ENCODE results near the gene PACRG.
"Not testable (repeated sequence)": the region's sequence is repeated elsewhere in the genome, so short reads cannot be mapped to it uniquely, and the experiment has no call there.

The PACRG gene

DNA sequence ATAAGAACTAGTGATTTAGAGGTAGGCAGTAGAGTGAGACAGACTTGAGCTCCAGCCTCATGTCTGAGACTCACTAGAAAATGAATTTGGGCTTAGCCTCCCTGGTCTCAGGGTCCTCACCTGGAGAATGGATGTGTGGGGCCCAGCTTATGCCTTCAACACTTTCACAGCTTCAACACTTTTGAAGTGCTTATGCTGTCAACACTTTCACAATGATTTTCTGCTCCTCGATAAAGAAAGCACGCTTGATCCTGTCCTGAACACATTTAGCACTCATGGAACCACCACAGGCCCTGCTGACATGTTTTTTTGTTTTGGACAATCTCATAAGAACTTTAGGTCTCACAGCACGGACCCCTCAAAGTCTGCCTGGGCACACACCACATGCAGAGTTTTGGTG is 229.3 kb downstream of the PACRG start:
- no peak for DNase-seq

DNA sequence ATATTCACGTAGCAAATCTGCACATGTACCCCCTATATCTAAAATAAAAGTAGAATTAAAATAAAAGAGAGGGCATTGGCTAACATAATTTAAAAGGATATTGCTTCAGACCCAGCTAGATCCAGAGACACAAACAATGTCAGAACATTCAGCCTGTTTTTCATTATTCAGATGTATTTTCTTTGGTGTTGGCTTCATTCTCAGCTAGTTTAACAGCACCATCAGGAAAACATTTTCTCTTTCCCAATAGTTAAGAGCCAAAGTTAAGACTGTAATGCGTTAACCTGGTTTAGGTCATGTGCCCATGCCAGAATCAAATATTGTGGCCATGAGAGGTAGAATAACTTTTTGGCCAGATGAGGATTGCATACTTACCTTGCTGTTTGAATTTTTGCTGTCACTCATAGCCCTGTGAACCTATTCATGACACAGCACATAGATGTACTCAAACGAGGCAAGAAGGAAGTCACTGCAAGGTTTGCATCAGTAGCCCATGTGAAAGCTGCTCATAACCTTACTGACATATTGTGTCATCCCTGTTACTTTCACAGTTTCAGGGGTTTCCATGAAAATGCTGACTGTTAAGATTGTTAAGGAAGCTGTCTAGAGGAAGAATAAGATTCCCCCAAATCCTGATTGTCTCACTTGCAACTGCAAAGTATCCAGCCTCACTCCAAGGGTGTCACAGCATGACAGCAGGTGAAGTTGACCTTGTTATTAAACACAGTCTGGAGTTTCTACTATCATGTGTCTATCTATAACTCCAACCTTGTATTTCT is 233.1 kb downstream of the PACRG start:
- DNase-seq: no peak

DNA sequence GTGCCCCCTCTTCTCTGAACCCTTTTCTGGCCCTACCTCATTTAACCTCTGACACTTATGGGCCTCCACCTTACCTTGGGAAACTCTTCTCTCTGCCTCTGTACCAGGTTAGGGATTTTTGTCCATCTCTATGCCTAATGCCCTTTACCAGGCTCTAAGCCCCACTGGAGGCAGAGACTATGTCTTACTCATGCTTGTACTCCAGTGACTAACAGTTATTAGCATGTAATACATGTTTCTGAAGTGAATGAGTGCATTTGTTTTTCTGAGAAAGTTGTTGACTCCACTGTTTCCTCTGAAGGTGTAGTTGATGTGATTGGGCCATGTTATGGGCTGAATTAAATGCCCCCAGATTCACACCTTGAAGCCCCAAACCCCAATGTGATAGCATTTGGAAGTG is 234.3 kb downstream of the PACRG start:
- no peak for DNase-seq

DNA sequence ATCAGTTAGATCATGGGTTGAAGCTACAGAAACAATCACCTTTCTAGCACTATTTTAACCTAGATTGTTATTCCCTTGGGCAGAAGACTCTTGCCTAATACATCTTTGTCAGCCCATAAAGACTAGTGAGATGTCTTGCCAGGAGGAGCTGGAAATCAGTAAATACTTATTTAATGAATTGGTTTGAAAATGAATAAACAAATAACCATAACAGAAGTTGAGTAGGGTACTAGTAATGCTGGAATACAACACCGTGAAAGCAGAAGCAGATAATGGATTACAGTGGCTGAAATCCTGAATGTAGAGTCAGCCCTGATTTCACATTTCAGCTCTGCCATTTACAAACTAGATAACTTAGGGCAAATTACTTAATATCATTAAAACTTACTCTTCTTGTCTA is 236.1 kb downstream of the PACRG start:
- no peak for DNase-seq

DNA sequence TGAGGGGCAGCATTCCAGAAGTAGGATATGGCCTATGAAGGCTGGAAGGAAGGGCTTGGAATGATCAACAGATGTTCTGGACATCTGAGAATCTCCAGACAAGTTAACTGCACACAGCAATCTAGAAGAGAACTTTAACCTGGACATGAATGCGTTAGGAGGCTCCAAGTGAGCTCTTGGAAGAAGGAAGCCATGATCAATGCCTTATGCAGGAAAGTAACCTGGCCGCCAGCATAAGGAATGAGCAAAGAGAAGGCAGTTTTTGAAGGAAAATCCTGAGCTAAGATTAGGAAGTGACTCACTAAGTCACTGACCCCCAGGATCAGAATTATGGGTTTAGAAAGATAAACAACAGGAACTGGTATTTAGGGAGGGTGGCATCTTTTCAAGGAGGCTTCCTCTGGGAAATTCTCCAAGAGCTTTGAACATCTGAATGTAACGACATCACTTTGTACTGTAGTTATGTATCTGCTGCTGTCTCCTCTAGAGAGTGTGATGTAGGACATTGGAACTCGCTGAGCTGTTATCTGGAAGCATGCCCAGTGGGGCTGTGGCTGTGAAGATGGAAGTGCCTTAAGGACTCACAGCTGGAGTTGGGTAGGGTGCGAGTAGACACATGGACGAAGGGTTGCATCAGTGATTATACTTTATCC is 236.8 kb downstream of the PACRG start:
- DNase-seq: no peak

DNA sequence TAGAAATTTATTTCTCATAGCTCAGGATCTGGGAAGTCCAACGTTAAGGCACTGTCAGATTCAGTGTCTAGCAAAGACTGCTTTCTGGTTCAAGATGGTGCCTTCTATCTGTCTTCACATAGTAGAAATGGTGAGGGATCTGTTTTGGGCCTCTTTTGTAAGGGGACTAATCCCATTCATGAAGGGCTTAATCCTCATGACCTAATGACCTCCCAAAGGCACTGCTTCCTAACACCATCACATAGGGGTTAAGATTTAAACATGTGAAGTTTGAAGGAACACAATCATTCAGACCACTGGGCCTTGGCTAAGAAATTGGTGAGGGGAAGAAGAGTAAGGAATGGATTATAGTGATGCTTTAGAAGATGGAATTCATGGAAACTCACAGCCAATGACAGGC is 237.6 kb downstream of the PACRG start:
- DNase-seq: no peak

DNA sequence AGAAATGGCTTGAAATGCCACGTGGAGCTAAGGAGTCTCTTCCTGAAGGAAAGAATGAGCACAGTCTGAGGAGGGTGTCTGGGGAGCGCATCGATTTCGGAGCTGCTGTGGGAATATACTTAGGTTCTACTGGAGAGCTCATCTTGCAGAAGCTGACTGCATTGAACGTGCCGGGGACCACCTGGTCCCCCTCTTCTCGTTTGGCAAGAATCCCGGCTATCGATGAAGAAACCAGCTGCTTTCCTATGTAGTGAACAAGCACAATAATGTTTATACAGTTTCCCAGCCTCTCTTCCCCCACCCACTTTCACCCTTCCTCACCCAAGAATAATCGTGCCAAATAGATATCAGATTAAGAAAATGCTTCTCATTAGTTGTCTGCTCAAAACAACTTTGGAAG is 242.5 kb downstream of the PACRG start:
- DNase-seq: no peak

DNA sequence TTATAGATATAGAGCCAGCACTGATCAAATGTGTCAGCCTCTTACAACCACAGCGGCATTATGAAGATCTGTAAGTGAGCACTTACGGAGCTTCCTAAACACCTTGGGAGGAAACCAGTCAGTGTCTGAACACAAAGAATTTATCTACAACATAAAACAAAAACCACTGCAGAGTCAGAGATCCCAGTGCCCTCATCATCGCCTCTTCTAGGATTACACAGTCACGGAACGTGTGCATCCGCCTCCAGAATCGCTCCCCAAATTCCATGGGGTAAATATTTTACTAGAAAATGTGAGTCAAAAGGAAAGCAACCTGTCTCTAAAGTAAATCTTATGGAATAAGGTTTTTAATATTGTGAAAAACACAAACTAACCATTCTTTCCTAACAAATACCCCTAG is 243.6 kb downstream of the PACRG start:
- DNase-seq: no peak

DNA sequence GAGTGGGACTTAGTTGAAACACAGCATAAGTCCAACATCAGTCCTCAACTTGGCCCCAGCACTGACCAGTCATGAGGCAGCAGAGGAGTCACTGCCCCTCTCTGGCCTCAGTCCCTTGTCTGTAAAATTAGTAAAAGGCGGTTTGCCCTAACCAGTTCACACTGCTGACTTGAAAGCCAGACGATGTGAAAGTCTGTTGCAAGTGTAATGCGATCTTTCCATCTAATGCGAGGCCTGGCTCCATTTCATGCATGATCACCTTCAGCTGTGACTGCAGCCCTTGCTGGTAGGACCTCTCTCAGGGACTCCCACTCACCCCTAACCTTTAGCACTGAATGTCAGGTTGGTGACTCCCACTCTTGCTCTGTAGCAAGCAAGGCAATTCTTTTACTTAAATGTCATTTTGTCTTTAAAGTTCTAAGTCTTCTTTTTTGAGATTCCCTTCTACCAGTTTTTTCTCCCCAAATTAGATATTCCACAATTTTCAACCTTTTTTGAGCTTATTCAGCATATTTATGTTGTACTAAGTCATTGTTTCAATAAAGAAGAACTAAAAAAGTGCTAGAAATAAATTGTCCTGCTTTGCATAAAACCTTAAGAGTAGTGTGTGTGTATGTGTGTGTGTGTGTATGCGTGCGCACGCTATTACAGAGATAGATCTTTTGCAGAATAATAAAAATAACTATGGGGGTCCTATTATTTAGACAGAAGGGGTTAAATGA is 245.5 kb downstream of the PACRG start:
- no peak for DNase-seq

DNA sequence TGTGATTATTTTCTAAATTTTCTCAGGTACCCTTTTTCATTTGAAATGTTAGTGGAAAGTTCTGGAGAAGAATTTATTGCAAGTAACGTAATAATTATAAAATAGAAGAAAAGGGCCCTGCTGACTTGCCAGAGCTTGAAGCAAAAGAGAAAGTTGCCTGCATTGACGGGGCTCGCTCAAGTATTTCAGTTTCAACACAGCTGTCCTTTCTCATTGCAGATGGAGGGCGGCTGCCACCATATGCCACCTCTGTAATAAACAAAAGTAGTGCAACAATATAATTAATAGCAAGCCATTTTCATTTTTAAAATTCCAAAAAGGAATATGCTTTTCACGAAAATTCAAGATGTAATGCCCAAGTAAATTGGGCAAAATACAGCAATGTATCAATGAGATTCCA is 246.2 kb downstream of the PACRG start:
- DNase-seq: no peak

DNA sequence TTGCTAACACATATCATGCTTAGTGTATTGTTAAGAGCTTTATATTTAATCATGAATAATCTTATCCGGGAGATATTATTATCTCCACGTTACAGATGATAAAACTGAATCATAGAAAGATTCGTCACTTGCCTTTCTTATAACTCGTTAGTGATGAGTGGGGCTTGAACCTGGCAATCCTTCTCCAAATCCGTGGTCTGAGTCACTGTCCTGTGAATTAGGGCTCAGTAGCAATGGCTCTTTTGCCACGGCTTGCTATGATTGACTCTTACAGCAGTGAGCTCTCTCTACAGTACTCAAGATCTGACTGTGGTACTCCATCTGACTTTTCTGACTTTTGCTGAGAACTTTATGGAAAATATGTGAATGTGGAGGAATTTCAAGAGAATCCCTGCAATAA is 246.9 kb downstream of the PACRG start:
- DNase-seq: no peak

DNA sequence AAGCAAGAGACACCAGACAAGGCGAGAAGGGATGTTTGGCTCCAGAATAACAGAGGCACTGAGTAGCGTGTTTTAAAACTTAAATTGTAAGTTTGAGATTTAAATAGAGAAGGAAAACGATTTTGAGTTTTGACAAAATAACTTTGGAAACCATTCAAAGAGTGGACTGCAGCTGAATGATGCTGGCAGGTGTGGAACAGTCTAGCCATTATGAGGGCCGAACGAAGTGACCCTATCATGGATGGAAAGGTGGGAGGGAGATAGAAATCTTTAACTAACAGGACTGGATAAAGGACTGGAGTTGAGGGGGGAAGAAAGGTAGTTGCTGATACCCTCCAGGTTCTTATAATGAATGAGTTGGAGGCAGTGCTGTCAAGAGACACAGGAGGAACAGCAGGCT is 248.4 kb downstream of the PACRG start:
- no peak for DNase-seq

DNA sequence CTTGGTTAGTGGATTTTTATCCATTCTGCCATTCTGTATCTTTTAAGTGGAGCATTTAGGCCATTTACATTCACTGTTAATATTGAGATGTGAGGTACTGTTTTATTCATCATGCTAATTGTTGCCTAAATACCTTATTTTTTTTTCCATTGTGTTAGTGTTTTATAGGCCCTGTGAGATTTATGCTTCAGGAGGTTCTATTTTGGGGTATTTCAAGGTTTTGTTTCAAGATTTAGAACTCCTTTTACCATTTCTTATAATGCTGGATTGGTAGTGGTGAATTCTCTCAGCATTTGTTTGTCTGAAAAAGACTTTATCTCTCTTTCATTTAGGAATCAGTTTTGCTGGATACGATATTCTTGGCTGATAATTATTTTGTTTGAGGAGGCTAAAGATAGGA is 255.5 kb downstream of the PACRG start:
- not testable (repeated sequence) for DNase-seq

DNA sequence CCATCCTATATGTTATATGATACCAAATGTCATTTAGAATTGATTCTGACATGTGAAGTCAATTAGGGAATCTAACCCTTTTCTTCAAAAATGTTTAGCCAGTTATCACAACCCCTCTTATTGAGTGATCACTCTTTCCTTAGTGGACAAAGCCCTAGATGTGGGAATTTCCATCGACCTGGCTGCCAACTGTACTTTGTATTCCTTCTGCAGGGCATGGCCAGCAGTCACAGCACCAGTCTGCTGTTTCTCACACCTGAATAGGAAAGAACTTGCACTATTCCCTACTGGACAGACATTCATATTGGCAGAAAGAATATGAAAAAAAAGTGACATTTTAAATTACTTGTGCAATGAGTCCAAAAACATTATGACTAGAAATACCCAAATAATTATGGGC is 271.0 kb downstream of the PACRG start:
- no peak for DNase-seq

DNA sequence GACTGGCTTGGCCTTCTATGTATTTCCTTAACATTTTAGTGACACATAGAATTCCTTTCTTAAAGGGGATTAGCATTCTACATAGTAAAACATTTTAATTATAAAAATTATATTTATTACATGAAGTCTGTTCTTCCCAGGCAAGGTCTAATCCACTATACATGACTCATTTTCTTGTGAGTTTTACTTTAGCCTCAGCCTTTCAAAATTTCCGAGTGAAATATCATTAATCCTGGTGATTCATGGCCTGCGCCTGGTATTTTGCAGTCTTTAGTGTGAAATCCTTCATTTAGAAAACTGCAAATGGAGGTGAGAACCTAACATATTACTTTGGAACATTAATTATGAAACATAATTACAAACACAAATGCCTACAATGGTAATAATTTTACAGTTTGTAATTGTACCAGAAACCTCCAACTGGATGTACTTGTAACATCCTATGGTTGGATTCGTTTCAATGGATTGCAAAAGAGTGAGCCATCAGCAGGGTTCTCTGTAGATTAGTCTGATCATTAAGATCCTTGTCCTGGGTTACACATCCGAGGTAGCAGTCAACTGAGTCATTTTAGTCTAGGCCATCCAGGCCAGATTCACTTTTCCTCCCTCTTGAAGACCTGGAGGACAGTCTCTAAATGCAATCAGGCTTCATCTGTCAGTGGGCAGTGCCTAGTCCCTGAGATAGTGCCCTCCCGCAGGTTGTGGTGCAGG is 272.0 kb downstream of the PACRG start:
- DNase-seq: no peak

DNA sequence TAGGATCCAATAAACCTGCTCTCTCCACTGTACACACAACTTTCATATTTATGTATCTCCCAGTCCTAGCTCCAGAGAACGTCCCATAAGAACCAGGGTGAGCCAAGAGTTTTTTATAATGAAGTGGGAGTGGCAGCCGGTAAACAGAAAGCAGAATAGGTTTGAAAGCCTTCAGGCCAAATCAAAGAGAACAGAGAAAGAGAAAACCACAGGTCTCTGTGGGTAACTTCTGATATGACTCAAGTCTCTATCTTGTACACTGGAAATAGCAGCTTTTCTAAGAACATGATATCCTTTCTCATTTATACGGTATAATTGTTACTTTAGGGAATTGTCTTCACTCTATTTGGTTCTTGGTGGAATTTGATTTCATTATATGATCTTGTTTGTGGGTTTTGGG is 273.6 kb downstream of the PACRG start:
- DNase-seq: no peak

DNA sequence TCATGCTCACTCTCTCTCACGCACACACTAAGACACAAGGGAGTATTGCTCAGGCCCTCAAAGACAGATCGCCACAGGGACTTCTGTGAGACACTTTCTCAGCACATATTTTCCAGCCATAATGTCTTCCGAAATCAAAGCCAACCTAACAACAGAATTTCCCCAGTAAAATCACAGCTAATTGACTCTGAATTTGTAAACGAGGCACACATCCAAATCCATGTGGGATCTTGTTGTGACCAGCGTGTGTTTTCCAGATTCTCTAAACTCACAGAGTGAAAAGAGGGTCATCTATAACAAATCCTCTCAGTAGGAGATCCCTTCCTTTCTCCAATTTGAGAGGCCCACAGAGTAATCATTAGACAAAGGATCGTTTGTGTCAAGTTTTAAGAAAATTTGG is 280.4 kb downstream of the PACRG start:
- DNase-seq: no peak

DNA sequence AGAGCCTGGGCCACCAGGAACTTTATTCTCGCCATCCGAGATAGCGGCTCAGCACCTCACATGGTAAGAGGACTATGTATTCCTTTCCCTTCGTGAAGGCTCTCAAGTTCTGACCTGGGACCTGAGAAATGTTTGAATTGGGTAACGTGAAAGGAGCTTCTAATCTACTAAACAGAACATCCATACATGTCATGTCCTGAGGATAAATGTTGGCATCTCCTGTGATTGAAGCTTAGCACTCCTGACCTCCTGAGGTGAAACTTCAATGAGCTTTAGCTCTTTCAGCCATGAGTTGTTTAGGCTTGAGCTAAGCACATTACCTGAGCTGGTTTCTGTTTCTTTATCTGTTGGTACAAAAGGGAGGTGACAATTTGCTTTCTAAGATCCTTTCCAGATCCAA is 280.9 kb downstream of the PACRG start:
- no peak for DNase-seq

DNA sequence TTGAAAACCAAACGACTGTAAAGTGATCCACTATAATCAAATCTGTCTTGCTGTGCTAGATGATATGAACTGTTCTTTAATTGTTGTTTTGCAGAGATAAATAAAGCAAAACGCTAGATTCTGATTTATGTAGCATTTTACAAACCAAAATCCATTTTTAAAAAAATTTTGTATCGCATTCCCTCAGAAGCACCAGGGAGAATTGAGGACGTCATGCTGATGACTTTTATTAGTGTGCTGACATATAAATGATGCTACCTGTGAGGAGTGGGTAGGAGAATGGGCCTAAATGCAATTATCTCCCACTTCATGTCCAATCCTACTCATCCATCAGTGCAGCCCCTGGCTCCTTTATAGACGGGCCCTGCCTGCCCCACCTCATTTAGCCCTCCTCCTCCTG is 282.4 kb downstream of the PACRG start:
- no peak for DNase-seq

DNA sequence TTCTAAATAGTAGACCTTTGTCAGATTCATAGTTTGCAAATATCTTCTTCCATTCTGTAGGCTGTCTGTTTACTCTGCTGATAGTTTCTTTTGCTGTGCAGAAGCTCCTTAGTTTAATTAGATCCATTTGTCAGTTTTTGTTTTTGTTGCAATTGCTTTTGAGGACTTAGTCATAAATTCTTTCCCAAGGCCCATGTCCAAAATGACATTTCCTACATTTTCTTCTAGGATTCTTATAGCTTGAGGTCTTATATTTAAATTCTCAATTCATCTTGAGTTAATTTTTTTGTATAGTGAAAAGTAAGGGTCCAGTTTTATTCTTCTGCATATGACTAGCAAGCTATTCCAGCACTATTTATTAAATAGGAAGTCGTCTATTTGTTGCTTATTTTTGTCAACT is 287.0 kb downstream of the PACRG start:
- DNase-seq: no peak

DNA sequence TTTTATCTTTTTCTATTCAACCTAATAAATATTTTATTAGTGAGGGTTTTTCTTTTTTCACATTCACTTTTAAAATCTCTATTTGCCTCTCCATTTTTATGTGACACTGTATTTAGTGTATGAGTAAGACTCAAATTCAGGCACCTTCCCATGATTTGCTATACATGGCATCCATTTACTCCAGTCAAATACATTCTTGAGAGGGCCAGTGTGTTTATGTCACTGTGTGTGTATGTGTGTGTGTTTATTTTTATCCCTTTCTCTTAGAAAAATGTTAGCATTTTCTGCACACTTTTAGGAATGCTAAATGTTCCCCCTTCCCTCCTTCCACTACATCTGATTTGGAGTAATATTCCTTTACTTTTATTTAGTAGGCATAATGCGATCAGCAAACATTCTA is 290.0 kb downstream of the PACRG start:
- DNase-seq: no peak

DNA sequence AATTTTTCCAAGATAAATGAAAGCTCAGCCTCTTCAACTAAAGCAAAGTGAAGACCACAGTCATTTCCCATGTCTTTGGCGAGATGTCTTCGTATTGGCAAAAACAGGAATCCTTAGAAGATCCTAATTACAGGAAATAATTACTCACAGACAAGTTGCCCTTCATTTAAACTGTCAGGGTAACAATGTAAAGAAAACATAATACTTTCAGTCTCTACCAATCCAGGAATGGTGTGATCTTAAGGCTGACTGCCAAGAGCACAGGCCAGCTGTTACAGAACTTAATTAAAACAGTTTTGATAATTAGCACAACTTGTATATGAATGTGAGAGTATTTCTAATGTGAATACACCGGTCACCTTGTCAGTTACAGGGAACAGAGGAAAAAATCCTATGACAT is 292.2 kb downstream of the PACRG start:
- DNase-seq: no peak

DNA sequence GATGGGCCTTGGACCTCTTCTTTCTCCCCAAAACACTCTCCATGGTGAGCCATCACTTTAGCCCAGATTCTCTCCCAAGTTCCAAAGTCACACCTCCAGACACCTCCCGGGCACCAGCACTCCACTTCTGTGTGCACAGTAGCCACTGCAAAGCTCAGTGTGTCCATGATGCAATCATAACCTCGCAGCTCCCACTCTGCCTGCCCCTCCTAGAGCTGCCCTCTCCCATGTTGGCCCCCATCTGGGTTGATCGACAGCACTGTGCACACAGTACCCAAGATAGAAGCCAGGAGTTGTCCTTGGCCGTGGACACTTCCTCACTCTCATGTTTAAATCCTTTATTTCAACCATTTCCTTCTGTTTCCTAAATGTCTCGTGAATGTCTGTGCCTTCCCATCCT is 293.3 kb downstream of the PACRG start:
- DNase-seq: no peak

DNA sequence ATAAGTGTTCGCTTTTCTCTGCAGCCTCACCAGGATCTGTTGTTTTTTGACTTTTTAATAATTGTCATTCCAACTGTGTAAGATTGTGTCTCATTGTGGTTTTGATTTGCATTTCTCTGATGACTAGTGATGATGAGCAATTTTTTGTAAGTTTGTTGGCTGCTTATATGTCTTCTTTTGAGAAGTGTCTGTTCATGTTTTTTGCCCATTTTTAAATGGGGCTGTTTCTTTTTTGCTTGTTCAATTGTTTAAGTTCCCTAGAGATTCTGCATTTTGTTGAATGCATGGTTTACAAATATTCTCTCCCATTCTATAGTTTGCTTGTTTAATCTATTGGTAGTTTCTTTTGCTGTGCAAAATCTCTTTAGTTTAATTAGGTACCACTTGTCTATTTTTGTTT is 295.9 kb downstream of the PACRG start:
- DNase-seq: no peak
